NCI-H2081 treated with DMSO at 0.1 percent for 48 hours (cell line): ENCODE results near the gene EVC.
"Not testable (repeated sequence)": the region's sequence is repeated elsewhere in the genome, so short reads cannot be mapped to it uniquely, and the experiment has no call there.

Source experiments
- DNase-seq: peaks from one replicate; lab custom pipeline; 2025; lab: John Stamatoyannopoulos, UW

The EVC gene

DNA sequence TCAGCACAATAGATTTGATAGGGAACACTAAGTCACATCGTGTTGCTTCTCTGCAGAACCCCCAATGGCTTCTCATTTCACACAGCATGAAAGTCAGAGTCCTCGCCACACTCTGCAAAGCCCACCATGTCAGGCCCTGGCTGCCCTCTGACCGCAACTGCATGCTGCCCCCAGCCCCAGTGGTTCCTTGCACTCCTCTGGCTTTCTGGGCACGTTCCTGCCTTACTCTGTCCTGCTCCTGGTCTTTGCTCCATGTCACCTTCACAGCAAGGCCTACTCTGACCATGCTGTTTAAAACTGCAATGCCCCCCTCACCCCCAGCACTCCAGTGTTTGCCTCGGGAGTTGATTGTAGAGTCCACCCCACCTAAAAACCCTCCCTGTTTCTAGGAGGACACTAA is 78.1 kb downstream of the EVC start:
- no peak for DNase-seq

DNA sequence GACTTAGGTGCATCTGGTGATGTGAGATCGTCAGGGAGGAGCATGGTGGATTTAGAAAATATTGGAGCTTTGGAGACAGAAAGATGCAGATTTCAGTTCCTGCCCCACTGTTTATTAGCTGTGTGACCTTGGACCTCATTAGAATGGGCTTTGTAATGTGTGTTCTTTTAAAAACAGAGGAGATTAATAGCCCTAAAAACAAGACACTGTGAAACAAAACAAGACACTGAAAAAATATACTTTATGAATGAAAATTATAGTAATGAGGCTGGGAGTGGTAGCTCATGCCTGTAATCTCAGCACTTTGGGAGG is 79.5 kb downstream of the EVC start:
- DNase-seq: no peak

DNA sequence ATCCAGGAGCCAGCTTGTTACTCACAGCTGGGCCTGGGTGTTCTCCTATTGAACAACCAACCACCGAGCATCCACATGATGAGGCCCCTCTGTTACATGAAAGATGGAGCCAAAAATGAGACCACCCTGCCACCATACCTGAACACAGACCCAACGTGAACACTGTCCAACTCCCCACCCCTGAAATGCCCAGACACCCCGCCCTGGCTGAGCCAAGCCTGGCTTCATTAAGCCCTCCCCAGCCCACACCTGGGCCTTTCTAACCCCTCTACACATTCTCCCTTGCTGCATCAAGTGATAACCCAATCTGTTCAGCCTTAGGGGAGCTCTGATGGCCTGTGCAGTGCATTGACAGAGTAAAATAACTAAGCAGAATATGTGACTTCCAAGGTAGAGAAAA is 80.7 kb downstream of the EVC start:
- DNase-seq: no peak

DNA sequence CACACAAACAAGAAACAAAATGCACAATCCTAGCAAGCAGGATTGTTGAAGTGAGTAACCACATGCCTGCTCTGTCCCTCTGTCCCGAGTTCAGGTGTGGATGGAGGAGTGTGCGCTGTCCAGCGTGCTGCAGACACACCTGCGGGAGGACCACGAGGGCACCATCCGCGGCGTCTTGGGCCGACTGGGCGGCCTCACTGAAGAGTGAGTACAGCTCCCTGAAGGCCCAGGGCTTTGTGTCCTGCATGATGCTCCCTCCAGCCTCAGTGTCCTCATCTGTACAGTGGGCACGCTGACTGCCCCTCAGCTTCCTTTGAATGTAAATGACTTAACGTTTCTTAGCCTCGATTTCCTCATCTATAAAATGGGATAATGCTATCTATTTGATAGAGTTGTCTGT is 82.5 kb downstream of the EVC start:
- no peak for DNase-seq

DNA sequence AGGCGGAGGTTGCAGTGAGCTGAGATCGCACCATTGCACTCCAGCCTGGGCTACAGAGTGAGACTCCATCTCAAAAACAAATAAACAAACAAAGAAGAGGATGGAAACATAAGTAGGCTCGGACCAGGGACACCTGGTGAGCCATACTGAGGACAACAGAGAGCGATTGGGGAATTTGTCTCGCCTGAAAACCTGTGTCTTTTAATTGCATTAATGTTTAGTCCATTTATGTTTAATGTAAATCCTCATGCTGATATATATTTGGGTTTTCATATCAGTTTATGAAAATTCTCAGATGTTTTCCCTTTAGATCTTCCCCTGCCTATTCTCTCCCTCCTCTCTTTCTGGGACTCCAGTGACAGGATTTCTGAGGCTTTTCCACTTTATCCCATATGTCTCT is 84.6 kb downstream of the EVC start:
- DNase-seq: no peak

DNA sequence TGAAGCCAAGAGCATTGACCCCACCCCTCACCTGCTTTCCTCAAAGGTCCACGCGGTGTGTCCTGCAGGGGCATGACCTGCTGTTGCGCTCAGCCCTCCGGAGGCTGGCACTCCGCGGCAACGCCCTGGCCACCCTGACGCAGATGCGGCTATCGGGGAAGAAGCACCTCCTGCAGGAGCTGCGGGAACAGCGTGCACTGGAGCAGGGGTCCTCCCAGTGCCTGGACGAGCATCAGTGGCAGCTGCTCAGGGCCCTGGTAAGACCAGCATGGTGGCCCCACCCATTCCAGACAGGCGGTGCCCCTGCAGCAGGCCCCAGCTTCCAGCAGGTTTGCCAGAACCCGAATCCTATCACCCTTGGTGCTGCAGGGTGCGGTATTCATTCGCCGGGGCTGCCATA is 86.0 kb downstream of the EVC start:
- no peak for DNase-seq

DNA sequence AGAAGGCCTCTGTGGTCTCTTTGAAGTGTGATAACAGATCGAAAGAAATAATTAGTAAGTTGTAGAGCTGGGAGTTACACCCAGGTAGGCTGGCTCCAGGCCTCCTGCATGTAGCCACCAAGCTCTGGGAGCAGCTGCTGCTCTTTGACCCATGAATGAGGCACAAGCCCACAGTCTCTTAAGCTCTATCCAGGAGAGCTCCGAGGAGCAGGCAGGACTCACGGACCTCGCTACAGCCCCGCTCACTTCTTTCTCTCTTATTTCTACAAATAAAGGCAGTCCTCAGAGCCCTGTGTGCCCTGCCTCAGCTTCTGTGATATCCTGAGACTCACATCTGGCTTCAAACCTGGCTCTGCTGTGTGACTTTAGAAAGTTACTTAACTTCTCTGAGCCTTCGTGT is 86.9 kb downstream of the EVC start:
- DNase-seq: no peak

DNA sequence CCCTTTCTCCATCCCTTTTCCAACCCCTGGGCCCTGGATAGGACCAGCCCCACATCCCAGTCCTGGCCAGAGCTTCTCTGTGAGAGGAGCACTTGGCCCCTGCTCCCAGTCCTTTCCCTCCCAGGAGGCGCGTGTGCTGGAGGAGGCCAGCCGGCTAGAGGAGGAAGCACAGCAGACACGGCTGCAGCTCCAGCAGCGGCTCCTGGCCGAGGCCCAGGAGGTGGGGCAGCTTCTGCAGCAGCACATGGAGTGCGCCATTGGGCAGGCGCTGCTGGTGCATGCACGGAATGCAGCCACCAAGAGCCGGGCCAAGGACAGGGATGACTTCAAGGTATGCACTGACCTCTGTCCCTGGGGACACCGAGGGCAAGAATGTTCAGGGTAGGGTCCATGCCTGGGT is 87.5 kb downstream of the EVC start:
- DNase-seq: no peak

DNA sequence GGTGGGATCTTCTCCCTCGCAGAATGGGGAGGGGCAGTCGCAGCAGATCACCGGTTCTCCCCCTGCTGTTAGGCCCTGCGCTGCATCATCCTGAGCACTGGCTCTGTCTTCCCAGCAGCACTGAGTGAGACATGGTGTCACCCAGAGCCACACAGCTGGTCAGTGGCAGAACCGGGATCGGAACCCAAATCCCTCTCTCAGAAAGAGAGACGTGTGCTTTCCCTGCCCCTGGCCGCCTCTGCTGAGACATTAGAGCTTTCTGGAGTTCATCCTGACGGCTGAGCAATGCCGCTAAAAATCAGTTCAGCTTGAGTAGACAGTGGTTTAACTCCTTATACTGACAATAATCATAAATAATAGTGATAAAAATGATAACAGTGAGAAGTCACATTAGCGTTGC is 87.9 kb downstream of the EVC start:
- DNase-seq: no peak

DNA sequence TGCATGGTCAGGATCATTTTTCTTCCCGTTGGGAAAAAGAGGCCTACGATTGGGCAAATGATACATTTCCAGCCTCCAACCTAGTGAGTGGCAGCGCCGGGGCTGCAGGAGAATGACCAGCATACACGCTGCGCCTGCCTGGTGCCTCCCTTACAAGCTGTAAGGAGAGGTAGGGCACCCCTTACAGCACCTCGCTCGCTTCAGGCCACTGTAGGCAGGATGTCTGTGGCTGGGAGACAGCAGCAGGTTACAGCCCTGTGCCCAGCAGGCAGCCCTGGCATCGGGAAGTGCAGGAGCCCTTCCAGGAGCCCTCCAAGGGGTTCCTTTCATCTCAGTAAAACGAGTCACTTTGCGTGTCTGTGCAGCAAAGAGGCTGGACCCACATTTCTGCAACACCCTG is 88.4 kb downstream of the EVC start:
- no peak for DNase-seq

DNA sequence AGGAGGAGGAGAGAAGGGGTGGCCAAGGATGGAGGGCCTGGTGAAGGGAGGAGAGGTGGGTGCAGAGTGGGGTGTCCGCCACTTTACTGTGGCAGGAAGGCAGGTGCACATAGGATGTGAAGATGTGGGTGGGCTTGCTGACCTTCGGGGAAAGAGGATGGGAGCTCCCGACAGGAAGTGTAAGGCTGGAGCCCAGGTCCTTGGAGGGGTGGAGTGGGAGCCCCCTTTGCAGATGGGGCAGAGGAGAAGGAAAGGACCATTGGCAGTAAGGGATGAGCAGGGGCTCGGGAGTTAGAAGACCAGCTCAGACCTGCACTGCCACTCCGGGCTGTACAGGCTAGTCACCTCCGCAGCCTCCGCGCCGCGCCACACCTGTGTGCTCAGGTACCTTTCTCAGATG is 89.5 kb downstream of the EVC start:
- DNase-seq: no peak

DNA sequence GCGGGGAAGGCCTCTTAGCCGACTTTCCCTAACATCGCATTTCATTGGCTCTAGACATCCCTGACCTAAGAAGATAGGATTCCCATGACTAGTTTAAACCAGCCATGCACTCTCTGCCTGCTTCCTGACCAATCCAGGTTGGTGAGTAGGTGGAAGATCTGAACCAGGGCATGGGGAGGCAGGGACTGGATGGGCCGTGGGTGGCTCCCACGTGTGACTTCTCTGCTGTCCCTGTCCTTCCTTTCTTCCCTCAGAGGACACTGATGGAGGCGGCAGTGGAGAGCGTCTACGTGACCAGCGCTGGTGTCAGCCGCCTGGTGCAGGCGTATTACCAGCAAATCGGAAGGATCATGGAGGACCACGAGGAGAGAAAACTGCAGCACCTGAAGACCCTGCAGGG is 90.7 kb downstream of the EVC start:
- DNase-seq: no peak

DNA sequence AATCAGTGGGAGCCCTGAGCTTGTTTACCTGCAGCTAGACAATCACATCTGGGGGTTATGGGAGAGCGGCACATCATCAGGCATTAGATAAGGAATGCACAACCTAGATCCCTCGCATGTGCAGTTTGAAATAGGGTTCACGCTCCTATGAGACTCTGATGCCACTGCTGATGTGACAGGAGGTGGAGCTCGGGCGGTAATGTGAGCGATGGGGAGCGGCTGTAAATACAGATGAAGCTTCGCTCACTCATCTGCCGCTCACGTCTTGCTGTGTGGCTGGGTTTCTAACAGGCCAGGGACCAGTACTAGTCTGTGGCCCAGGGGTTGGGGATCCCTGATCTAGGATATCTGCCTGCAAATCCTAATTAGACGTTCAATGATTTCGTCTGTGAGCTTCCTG is 91.6 kb downstream of the EVC start:
- DNase-seq: no peak

DNA sequence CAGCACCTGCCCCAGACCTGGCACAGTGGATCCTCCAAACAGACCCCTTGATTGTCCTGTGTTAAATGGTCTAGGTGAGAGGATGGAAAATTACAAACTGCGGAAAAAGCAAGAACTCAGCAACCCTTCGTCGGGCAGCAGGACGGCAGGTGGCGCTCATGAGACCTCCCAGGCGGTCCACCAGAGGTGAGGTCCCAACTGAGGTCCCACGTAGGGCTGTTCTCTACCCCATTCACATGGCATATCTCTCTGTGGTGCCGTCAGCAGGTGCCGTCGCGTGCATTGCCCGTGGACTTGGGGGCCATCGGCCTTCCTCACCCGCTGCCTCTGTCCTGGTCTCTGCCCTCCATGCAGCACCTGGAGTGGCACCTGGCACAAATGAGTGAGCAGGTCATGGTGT is 93.7 kb downstream of the EVC start:
- DNase-seq: no peak

DNA sequence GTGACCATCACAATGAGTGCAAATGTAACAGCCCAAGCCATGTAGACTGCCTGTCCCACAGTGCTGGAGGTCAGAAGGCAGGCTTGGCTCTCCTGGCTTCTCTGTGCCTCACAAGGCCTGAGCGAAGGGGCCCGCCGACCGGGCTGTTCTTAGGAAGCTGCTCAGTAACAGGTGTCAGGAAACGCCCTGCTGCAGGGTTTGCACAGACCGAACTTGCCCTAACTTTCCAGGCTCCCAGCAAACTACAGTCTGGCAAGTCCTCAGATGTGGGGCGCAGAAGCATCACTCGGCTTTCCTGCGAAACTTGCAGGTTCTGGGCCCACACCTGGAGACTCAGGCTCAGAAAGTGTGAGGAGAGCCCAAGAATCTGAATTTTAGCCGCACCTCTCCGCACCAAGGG is 94.3 kb downstream of the EVC start:
- DNase-seq: no peak

DNA sequence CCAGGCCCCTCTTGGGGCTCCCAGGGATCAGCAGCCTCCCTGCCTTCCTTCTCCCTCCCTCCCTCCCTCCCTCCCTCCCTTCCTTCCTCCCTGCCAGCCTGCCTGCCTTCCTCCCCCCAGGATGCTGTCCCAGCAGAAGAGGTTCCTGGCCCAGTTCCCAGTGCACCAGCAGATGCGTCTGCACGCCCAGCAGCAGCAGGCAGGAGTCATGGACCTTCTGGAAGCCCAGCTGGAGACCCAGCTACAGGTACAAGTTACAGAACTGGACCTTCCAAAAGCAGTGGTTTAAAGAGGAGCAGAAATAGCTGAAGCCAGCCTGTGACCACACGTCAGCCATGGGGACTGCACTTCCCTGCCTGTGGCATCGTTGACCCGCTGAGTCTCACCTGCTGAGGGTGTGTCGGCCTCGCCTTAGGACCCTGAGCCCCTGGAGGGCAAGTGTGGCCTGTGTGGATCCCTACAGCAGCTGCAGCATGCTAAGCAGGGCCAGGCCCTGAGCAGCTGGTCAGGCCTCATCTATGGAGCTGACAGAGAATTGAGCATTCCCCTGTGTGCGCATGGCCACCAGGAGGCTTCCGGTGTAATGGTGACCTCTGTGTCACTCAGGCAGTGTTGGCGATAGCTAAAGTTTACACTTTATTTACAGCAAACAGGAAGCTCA is 97.2 kb downstream of the EVC start:
- DNase-seq: no peak

DNA sequence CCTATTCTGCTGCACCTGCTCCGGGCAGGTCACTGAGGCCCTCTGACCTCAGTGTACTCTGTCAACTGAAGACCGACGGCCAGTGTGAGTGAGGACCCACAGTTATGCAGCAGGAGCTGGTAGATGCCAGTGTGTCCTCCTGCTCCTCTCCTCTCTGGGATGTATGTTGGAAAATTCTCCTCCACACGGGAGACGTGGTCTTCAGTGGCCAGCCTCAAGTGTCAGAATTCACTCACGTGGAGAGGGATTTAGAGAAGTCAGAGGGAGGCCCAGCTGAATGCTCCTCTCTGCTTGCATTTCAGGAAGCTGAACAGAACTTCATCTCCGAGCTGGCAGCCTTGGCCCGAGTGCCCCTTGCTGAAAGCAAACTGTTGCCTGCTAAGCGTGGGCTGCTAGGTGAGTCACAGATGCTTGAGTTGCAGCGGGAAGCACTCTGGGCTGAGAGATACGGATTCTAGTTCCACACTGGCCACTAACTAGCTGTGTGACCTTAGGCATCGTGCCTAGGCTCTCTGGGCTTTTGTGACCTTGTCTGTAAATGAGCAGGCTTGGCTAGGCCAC is 98.3 kb downstream of the EVC start:
- no peak for DNase-seq

DNA sequence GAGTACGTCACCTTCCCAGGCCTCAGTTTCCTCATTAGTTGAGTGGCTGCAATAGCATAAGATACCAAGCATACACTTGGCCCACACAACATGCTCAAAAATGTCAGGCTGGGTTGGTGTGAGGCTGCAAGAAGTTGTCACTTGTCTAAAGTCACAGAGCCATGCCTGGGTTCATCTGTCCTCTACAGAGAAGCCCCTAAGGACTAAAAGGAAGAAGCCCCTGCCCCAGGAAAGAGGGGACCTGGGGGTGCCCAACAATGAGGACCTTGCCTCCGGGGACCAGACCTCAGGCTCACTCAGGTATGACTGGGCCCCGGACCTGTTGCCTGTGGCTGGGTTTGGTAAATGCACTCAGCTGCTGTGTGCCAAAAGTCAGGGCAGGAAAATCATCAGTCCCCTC is 99.2 kb downstream of the EVC start:
- no peak for DNase-seq

DNA sequence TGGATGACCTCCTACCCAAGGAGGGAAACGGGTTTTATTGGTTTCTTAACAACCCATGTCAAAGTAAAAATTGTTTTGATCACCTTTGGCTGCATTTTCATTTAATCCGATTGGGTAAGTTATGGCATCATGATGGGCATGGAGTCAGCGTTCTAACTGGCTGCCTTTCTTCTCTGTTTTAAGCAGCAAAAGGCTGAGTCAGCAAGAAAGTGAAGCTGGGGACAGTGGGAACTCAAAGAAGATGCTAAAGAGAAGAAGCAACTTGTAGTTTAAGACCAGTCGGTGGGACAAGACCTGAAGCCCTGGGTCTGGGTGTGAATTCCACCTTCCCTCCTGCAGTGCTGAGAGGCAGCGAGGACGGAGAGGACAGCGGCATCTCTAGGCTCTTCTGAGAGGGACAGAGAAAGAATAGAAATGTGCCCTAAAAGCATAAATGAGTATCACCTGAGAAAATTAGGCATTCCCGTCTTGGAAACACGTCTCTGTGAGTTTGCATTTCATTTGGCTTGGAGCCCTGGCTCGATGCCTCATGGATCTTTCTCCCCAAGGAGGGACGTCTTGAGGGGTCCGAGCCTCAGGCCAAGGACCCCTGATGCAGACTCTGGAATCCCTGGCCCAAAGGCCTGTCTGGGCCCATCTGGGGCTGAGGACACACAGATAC is 99.9 kb downstream of the EVC start:
- DNase-seq: no peak

DNA sequence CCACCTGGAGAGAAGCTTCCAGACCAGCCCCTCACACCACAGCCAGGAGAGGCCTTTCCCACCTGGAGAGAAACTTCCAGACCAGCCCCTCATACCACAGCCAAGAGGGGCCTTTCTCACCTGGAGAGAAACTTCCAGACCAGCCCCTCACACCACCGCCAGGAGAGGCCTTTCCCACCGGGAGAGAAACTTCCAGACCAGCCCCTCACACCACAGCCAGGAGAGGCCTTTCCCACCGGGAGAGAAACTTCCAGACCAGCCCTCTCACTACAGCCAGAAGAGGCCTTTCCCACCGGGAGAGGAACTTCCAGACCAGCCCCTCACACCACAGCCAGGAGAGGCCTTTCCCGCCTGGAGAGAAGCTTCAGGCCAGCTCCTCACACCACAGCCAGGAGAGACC is 101.1 kb downstream of the EVC start:
- DNase-seq: not testable (repeated sequence)

DNA sequence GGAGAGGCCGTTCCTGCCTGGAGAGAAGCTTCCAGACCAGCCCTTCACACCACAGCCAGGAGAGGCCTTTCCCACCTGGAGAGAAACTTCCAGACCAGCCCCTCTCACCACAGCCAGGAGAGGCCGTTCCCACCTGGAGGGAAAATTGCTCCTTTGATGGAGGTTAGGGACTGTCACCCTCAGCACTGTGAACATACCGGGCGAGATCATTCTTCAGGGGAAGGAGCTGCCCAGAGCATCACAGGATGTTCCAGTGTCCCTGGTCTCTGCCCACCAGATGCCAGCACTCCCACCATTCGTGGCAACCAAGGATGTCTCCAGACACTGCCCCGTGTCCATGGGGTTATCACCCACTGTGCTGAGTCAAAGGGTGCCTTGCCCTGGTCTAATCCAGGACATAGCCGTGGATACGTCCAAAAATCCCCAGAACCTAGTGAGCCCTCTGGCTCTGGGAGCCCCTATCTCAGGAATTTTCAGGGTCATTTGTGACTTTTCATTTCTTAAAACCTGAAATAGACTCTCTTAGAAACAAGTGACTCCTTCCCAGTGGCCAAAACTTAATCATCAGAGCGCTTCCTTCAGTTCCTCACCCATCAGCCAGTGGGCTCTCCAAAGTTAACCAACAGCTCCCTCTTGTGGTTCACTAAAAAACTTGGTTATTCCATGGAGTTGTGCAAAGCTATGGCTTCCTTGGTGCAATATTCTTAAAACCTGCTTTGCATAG is 101.7 kb downstream of the EVC start:
- no peak for DNase-seq

DNA sequence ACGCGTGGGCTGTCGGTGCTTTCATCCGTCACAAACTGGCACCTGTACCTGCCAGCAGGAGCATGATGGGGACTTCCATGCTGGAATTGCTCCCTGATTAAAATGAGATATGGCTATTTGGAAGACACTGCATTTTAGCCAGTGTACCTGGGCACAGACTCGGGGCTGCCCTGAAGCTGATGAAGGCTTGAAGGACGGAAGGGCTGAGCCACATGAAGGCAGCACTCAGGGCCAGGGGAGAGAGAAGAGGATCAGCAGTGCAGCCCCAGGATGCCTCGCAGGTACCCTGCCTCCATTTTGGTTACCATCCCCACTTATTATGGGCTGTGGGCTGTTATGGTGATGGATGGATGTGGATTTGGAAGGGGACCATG is 102.9 kb downstream of the EVC start:
- no peak for DNase-seq

DNA sequence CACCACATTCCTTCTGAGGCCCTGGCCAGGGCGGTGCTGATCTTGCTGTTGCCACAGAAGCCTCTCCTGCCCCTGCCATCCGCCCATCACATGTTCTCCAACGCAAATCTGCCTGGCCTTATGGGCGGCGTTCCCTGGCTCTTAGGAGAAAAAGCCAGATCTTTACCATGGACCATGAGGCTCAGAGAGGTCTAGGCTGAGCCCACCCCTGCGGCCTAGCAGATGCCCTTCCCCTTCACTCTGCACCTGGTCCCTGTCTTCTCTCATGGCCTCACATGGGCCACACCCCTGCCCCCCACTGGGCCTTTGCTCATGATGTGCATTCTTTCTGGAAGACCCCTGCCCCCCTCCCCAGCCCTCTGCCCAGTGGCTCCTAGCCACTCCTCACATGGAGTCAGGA is 103.4 kb downstream of the EVC start:
- DNase-seq: no peak

DNA sequence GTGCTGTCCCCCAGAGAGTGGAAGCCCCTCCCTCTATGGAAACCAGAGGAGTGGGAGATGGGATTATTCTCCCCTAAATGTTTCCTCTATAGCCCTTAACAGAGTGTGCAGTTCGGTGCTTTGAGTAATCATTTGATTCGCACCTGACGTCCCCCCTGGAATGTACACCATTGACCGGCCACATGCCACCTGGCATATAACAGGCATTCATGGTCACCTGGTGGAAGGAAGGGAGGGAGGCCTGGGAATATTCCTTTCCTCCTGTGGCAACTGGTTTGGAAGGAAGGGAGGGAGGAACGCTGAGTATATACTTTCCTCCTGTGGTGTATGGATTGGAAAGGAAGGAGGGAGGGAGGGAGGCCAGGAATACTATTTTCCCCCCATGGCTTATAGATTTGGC is 104.6 kb downstream of the EVC start:
- DNase-seq: no peak
